Liver (tissue), 3 donors: ENCODE results near the gene CACNA1S.

Experiments
- CTCF ChIP-seq: fragments of 150-350 bp; IDR thresholded peaks from 2 replicates; pipeline ENCODE4 v1.5.1; 2017; ENCODE audit warnings: improper control_type of control experiment, low read depth, low read length; ENCODE audit not compliant: missing input control
- EGR1 ChIP-seq, 2 donors: IDR thresholded peaks; 2 replicates each; pipeline ENCODE4 v1.6.1; 2016 to 2018; ENCODE audit warnings: antibody characterized with exemption in 2 of 2, low read depth in 2 of 2
- GABPA ChIP-seq, 2 donors: IDR thresholded peaks in 1 of 2; conservative IDR thresholded peaks in 1 of 2; 2 replicates each; pipeline ENCODE4 v1.6.1; 2016; ENCODE audit warnings: antibody characterized with exemption in 2 of 2, mild to moderate bottlenecking in 1 of 2, moderate library complexity in 1 of 2
- RAD21 ChIP-seq, 2 donors: IDR thresholded peaks; 2 replicates each; pipeline ENCODE4 v1.6.1; 2016; ENCODE audit warnings: antibody characterized with exemption in 2 of 2, mild to moderate bottlenecking in 2 of 2
- RXRA ChIP-seq, 2 donors: IDR thresholded peaks; 2 replicates each; pipeline ENCODE4 v1.6.1; 2017 to 2018; ENCODE audit warnings: antibody characterized with exemption in 2 of 2, mild to moderate bottlenecking in 1 of 2
- TAF1 ChIP-seq: conservative IDR thresholded peaks from 2 replicates; pipeline ENCODE4 v1.6.1; 2016; ENCODE audit warnings: antibody characterized with exemption, mild to moderate bottlenecking
- YY1 ChIP-seq: IDR thresholded peaks from 2 replicates; pipeline ENCODE4 v1.6.1; 2016; ENCODE audit warnings: antibody characterized with exemption, mild to moderate bottlenecking
- TF ChIP-seq, protein P1 (sequence below): IDR thresholded peaks from 2 replicates; pipeline ENCODE4 v1.6.1; 2016; ENCODE audit warnings: antibody characterized with exemption
- donor health status: healthy.
- donor health status: healthy.

- TF ChIP-seq CTCF (no peak), YY1 (no peak), EGR1 (IDR thresholded peaks at IDR 0.05; ENCODE audit: low read depth in 2 of 2) (no peak), RAD21 (IDR thresholded peaks at IDR 0.05) (no peak), GABPA (IDR thresholded peaks at IDR 0.05 in 1 of 2, conservative IDR thresholded peaks at IDR 0.05 in 1 of 2) (no peak), TAF1 (no peak), RXRA (IDR thresholded peaks at IDR 0.05) (no peak)
- TF ChIP-seq, protein P1, sequence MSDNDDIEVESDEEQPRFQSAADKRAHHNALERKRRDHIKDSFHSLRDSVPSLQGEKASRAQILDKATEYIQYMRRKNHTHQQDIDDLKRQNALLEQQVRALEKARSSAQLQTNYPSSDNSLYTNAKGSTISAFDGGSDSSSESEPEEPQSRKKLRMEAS, result no peak
Observed at GRCh38 chr1:201156819-201157218, 44.6 kb upstream of the CACNA1S start.
